Gastrocnemius medialis (tissue), 4 donors: ENCODE measurements around the gene PLEKHA3.

Source experiments
- CTCF ChIP-seq, 5 experiments: fragments of 450-650 bp in 3 of 5; fragments of 200-600 bp in 2 of 5; sonication (generic) in 2 of 5; IDR thresholded peaks in 4 of 5; conservative IDR thresholded peaks in 1 of 5; 1 replicate in 4 of 5; 2 replicates in 1 of 5; pipeline ENCODE4 v1.5.1; 2016 to 2019; ENCODE audit warnings: antibody characterized with exemption in 5 of 5, mild to moderate bottlenecking in 3 of 5, moderate library complexity in 3 of 5
- POLR2A ChIP-seq, 2 donors: fragments of 450-650 bp; IDR thresholded peaks; one replicate each; pipeline ENCODE4 v1.6.1; 2017; ENCODE audit warnings: antibody characterized with exemption in 2 of 2, mild to moderate bottlenecking in 2 of 2, moderate library complexity in 2 of 2

DNA sequence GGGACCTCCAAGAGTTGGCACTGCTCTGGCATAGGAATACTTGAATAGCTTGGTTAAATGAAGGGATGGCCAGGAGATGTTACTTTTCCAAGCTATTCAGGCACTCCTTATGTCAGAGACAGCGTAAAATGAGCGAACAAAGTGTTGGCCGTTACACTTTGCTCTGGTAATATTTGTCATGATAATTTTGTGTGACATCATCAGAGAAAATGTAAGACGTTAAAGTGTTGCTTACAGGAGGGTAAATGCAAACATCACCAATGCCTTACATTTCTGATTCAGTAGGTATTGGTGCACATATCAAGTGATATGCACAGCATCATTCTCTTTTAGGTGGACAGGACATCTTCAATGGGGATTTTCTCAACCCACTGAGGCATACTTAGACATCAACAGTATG lies 46.0 kb downstream of the PLEKHA3 start:
- TF ChIP-seq CTCF (IDR thresholded peaks at IDR 0.05 in 4 of 5, conservative IDR thresholded peaks at IDR 0.05 in 1 of 5) (no peak), POLR2A (IDR thresholded peaks at IDR 0.05) (no peak)
